H1 (cell line): ENCODE data around the gene AATK.

Experiments
- ASH2L ChIP-seq: fragments of 200-600, 300-600 bp; sonication (generic); IDR thresholded peaks from one replicate; pipeline ENCODE4 v1.7.1; 2017; ENCODE audit warnings: low read length
- ATF3 ChIP-seq: IDR thresholded peaks from 2 replicates; pipeline ENCODE4 v1.6.1; 2011; ENCODE audit warnings: low read depth, mild to moderate bottlenecking, low read length; ENCODE audit not compliant: insufficient read depth
- BCL11A ChIP-seq, 2 experiments: IDR thresholded peaks; one replicate each; pipeline ENCODE4 v1.6.1; 2011; ENCODE audit warnings: low read depth in 2 of 2, low read length in 2 of 2, mild to moderate bottlenecking in 2 of 2
- CTCF ChIP-seq, 3 experiments: IDR thresholded peaks; 1 replicate in 2 of 3; 2 replicates in 1 of 3; pipeline versions ENCODE4 v1.5.1 to v1.6.1; 2011; ENCODE audit warnings: low read length in 3 of 3, mild to moderate bottlenecking in 3 of 3, inconsistent platforms in 2 of 3, low read depth in 1 of 3, moderate library complexity in 1 of 3; ENCODE audit not compliant: insufficient read depth in 1 of 3; ENCODE audit errors: control extremely low read depth in 1 of 3
- NRF1 ChIP-seq: IDR thresholded peaks from 2 replicates; pipeline ENCODE4 v1.6.1; 2011; ENCODE audit warnings: mild to moderate bottlenecking, low read depth, low read length, improper control_type of control experiment
- POLR2A ChIP-seq, 2 experiments: IDR thresholded peaks; 1 replicate in 1 of 2; 2 replicates in 1 of 2; pipeline ENCODE4 v1.6.1; 2011; ENCODE audit warnings: low read depth in 2 of 2, low read length in 2 of 2, mild to moderate bottlenecking in 2 of 2; ENCODE audit errors: control extremely low read depth in 1 of 2

GRCh38 chr17:81132770-81133723, 33.0 kb downstream of the AATK start:
- TF ChIP-seq CTCF (IDR thresholded peaks at IDR 0.05; ENCODE audit: control extremely low read depth in 1 of 3, insufficient read depth in 1 of 3, low read depth in 1 of 3, low read length in 3 of 3) (no peak), NRF1 (no peak), BCL11A (IDR thresholded peaks at IDR 0.05; ENCODE audit: low read depth in 2 of 2, low read length in 2 of 2) (no peak), ASH2L (no peak), POLR2A (IDR thresholded peaks at IDR 0.05; ENCODE audit: control extremely low read depth in 1 of 2, low read depth in 2 of 2, low read length in 2 of 2) (no peak), ATF3 (no peak)
